ENCODE results near the gene CFAP61.

CFAP61 gene

GRCh38 chr20:20078041-20078440, 25.7 kb downstream of the CFAP61 start:
- no peak overlapping the region for H3K4me3 ChIP-seq (ENCODE audit: low read depth, low read length)
- no peaks in the 10 kb centered on the region for H3K9me3 ChIP-seq
- no peaks in the 10 kb centered on the region for H3K4me1 ChIP-seq
- H3K27me3 ChIP-seq = peaks cover 12% of the 10 kb centered on the region
- DNase-seq = no peak
- TF ChIP-seq CTCF (IDR thresholded peaks at IDR 0.05; ENCODE audit: low read depth, low read length) = no peak
- H3K36me3 ChIP-seq = no peaks in the 10 kb centered on the region

- Histone ChIP-seq H3K4me1 (no peaks in the 10 kb centered on the region; the same call in 1 of the 2 replicates), H3K36me3 (no peaks in the 10 kb centered on the region), H3K4me3 (ENCODE audit: low read depth, low read length) (no peak overlapping the region), H3K27me3 (no peaks in the 10 kb centered on the region; the same call in none of the 2 replicates), H3K9me3 (no peaks in the 10 kb centered on the region)
- no peak for TF ChIP-seq CTCF (IDR thresholded peaks at IDR 0.05; ENCODE audit: low read depth, low read length)
- DNase-seq = no peak
Observed at GRCh38 chr20:20079102-20079784, 26.9 kb downstream of the CFAP61 start.

GRCh38 chr20:20083807-20084206, 31.5 kb downstream of the CFAP61 start:
- no peak for DNase-seq
- Histone ChIP-seq H3K36me3 (no peaks in the 10 kb centered on the region), H3K9me3 (no peaks in the 10 kb centered on the region), H3K4me1 (peaks cover 7% of the 10 kb centered on the region; the same call in 1 of the 2 replicates), H3K4me3 (ENCODE audit: low read depth, low read length) (peak overlapping the region; percentile 44), H3K27me3 (no peaks in the 10 kb centered on the region)
- peak; percentile 61 for TF ChIP-seq CTCF (IDR thresholded peaks at IDR 0.05; ENCODE audit: low read depth, low read length)

GRCh38 chr20:20084296-20084752, 32.0 kb downstream of the CFAP61 start:
- no peak for TF ChIP-seq CTCF (IDR thresholded peaks at IDR 0.05; ENCODE audit: low read depth, low read length)
- Histone ChIP-seq H3K4me3 (ENCODE audit: low read depth, low read length) (peak overlapping the region; percentile 44), H3K27me3 (no peaks in the 10 kb centered on the region), H3K9me3 (no peaks in the 10 kb centered on the region), H3K4me1 (peaks cover 7% of the 10 kb centered on the region; the same call in 1 of the 2 replicates), H3K36me3 (no peaks in the 10 kb centered on the region)
- DNase-seq = peak; percentile 30

- DNase-seq = peak; percentile 29
- no peaks in the 10 kb centered on the region for H3K27me3 ChIP-seq
- no peaks in the 10 kb centered on the region for H3K36me3 ChIP-seq
- no peak for TF ChIP-seq CTCF (IDR thresholded peaks at IDR 0.05; ENCODE audit: low read depth, low read length)
- H3K4me3 ChIP-seq (ENCODE audit: low read depth, low read length) = peak overlapping the region; percentile 44
- peaks cover 7% of the 10 kb centered on the region; the same call in 1 of the 2 replicates for H3K4me1 ChIP-seq
- H3K9me3 ChIP-seq = no peaks in the 10 kb centered on the region
Observed at GRCh38 chr20:20085071-20085470, 32.7 kb downstream of the CFAP61 start.

- no peaks in the 10 kb centered on the region for H3K9me3 ChIP-seq
- DNase-seq = no peak
- H3K4me3 ChIP-seq (ENCODE audit: low read depth, low read length) = peak overlapping the region; percentile 11; the same call in 1 of the 2 replicates
Observed at GRCh38 chr20:20085812-20086211, 33.5 kb downstream of the CFAP61 start.

More at GRCh38 chr20:20085812-20086211, 33.5 kb downstream of the CFAP61 start:
- H3K4me1 ChIP-seq = peaks cover 7% of the 10 kb centered on the region; the same call in 1 of the 2 replicates
- no peak for TF ChIP-seq CTCF (IDR thresholded peaks at IDR 0.05; ENCODE audit: low read depth, low read length)
- H3K36me3 ChIP-seq = no peaks in the 10 kb centered on the region
- no peaks in the 10 kb centered on the region for H3K27me3 ChIP-seq
